SKM-1 (cell line): Measurements from ENCODE around the gene BIRC5.
A peak's percentile ranks its signal among the peaks of the same experiment; 100 is the strongest.

Experiments
- DNase-seq: peaks from one replicate; lab custom pipeline; 2025; ENCODE audit not compliant: unreplicated experiment; lab: John Stamatoyannopoulos, UW

BIRC5 gene

DNA sequence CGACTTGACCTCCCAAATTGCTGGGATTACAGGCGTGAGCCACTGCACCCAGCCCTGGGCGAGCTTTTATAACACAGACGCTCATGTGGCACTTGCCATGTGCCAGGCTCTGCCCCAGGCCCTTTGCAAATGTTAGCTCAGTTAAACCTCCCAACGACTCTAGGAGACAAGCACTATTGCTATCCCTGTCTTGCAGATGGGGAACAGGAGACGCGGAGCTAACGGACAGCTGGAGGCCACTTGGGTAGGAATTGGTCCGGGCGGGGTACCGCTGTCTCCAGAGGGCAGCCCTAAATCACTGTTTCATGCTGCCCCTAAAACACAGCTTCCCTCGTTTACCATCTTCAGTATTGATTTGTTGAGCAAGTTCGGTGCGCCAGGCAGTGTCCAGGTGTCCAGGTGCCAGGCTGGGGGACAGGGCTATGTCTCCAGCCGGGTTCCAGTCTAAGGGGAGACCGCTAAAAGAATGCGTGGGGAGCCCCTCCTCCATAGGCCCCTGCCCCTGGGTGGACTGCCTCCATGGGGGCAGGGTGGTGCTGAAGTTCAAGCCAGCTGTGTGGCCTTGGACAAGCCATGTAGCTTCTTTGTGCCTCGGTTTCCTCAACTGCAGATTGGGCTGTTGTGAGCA is 41.1 kb downstream of the BIRC5 start:
- DNase-seq, result no peak

DNA sequence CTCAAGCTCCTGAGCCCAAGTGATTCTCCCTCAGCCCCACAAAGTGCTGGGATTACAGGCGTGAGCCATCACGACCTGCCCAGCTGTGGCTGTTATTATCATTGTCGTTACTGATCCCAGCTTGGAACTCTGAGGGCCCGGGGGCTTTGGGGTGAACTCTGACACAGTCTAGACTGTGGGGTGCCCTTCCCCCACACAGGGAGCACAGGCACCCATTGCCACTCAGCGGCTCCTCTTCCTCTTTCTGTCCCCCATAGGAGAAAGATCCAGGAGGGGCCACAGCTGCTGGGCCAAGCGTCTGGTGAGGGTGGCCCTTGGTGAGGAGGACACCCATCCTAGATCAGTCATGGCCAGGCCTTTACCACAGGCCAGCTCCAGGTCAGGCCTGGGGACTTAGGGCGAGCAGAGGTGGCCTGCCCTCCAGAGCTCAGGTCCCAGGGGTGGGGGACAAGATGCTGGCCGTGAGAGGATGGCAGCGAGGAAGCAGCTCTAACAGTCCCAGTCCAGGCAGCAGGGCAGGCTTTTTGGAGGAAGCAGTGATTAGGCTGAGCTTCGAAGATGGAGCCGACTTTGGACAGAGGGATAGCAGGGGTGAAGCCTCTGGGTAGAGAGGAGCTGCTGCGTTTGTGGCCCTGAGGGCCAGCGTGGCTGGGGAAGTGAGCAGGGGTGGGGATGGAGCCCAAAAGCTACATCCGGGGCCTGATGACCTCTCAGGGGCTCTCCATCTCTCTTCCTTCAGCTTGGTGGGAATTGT is 42.1 kb downstream of the BIRC5 start:
- no peak for DNase-seq

DNA sequence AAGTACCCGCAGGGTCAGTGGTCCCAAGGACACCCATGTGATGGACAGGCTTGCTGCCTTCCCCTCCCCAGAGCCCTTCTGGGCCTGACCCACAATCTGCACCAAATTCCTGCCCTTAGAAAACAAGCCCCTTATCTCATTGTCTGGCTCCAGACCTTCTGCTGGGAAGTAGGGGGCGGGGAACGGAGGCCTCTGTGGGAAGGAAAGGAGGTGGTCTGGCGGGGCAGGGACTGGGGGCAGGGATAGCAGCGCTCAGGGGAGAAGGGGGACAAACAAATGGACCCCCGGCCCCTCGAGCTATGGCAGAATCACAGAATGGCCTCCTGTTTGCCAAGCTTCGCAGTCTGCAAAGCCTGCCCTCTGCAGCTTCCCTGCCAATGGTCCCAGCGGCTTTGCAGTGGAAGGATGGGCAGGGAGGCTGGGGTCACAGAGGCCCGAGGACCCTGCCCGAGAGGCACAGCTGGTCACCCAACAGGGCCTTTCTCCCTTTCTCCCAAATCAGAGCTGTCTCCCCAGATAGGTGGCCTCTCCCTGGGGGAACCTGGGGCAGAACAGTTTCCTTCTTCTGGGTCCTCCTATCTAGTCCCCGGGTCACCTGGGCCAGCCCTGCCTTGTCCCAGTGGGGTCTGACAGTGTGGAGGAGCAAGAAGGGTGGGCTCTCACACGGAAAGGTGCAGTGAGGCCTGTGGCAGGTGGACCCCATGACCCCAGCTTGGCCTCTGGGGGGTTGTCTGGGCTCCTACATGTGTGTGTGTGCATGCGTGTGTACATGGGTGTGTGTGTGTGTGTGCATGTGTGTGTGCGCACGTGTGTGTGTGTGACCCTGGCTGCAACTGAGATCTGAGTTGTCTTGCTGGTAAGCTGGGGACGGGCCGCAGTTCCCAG is 42.9 kb downstream of the BIRC5 start:
- no peak for DNase-seq

DNA sequence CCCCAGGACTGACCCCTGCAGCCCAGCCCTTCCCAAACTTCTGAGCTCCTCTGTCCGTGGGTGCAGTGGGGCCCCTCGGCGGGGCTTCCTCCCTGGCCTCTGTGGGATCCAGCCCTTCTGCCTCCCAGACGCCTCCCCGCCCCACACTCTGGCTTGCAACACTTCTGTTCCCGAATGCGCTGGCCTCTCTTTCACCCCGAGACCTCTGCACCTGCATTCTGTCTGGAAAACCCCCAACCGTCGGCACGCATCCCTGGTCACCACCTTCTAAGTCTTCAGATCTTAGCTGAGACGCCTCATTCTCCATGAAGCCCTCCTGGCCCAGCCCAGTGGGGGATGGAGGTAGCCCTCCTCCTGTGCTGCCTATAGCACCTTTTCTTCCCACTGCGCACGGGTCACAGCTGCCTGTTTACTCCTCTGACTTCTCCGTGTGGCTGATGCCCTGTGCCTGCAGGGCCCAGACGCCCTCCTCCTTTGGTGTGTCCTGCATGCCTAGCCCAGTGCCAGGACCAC is 43.8 kb downstream of the BIRC5 start:
- peak; percentile 19 for DNase-seq

DNA sequence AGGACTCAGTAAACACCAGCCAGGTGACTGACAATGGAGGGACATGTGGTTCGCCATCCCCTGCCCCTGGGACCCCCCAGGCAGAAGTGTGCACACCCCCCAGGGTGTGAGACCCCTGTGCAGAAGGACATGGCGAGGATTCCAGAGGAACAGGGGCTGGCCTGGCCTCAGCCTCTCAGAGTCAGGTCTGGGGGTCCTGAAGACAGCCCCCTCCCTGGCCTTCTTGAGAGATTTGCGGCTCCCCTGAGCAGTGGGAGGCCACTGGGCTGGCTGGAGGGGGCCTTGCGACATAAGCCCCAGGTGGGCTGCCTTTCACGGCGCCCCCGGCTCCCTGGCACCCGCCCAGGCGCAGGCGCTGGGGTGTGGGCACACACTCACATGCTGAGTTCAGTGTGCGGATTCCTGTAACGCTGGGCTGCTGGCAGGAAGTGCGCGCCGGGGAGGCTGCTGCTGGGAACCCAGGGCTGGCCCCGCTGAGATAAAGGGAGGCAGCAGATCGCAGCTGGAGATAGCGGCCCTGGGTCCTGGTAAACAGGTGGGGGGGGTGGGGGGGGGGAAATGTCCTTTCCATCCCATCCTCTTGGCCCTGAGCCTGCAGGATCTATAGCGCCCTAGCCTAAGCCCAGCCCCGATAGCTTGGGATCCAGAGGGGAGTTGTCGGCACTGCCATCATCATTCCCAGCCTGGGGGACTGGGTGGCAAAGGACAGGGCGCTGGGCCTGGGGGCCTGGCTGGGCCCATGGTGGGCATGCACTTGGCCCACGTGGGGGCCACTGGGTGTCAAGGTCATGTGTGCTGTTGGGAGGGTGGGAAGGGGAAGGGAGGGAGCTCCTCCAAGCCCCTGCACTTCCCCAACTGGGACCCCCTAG is 44.5 kb downstream of the BIRC5 start:
- DNase-seq, result no peak

DNA sequence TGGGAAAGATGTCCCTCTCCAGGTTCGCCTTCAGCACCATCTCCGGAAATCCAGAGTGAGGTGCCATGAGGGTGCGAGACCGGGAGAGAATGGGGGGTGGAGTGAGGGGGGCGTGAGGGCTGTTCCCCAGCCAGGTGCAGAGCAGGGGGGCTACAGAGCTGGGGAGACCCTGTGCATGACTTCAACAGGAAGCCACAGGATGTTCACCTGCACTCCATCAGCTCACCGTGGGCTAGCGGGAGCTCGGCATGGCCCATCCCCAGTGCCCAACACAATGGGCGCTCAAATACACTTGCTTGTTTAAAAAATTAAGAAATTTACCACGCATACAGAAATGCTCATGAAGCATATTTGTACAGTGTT is 45.1 kb downstream of the BIRC5 start:
- no peak for DNase-seq

DNA sequence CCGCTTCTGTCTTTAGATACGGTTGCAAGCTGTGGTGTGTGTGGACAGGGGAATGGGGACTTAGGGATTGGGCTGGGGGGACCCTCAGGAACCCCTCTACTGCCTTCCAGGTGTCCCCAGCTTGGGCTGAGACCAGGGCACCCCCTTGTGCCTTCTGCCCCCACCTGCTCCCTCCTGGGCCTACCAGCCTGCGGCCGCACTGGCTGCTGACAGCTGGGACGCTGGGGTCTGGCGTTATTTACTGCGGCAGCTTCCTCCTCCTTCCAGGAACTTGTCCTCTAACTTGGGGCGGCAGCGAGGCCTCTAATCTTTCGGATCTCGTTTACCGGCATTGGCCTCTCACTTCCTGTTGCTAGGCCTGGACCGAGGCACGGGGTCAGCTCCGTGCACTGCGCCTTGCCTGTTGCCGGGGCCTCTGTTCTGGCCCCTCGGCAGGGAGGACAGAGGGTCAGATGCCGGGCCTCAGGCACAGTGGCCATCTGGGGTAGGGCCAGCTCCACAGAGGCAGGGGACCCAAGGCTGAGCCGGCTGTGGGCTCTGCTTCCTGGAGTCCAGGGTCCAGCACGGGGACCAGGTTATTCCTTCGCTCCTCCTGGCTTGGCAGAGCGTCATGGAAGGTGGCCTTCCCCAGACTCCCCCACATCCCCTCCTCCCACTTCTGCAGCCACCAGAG is 49.1 kb downstream of the BIRC5 start:
- DNase-seq, result no peak

DNA sequence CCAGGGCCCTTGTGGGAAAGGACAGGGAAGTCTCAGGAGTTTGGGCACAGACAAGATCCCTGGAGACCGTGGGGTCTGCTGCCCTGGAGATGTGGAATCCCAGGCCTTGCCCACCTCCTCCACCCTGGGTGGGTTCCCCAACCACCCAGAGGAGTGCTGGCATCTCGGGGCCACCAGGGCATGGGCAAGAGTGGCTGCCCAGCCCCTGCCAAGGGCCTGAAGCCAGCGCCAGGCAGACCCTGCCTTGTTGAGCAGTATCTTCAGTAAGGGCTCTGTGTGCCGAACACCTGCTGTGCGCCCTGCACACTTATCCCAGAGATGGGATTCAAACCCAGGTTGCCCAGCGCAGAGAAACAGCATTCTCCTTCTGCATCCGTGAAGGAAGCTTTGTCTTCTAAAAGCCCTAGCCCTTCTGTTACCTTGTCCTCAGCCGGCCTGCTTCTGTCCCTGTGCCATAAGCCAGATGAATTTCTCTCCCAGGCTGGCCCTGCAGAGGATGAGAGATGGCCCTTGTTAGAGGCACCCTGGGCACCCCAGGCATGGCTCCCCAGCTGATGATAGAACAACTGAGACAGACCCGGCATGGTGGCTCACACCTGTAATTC is 49.8 kb downstream of the BIRC5 start:
- DNase-seq, result no peak

DNA sequence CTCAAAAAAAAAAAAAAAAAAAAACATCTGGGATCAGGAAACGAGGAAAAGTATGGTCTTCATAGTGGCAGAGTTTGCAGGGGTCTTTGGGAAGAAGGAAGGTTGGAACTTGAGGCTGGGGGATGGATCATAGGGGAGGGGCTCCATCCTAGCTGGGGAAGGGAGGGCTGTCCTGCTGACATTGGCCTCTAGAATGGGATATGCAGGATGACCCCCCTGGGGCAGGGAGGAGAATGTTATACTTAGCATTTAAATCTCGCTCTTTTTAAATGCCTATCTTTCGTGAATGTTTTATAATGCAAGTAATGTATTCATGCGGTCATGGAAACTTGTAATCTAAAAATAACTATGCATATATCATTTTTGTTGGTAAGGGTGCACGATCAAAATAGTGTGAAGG is 50.5 kb downstream of the BIRC5 start:
- DNase-seq, result no peak

DNA sequence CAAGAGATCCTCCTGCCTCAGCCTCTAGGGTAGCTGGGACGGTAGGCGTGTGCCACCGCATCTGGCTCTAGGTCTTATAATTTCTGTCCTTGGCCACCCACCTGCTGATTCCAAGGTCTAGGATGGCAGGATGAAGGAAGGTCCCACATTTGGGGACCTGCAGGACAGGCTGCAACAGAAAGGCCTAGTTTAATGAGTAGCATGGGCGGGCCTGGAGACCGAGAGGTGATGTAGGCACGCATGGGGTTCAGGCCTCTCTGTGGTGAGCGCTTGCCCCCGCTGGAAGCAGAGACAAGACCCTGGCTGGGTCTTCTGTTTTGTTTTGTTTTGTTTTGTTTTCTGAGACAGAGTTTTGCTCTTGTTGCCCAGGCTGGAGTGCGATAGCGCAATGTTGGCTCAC is 51.1 kb downstream of the BIRC5 start:
- DNase-seq, result no peak

DNA sequence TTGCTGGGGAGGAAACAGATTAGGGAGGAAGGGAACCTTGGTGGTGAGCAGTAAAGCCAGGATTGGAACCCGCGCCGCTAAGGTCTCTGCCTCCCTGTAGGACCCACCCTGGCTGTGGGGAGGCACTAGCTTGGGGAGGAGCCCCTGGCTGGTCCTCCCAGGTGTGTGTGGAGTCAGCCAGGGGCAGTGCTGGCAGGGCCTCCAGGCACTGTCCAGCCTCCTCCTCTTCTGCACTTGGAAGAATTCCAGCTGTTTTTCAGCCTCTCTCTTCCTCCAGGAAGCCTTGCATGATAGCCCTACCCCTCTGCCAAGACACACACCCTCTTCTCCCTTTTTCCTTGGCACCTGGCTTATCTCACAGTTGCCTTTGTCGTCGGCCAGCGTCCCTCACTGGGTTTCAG is 52.2 kb downstream of the BIRC5 start:
- DNase-seq, result no peak

DNA sequence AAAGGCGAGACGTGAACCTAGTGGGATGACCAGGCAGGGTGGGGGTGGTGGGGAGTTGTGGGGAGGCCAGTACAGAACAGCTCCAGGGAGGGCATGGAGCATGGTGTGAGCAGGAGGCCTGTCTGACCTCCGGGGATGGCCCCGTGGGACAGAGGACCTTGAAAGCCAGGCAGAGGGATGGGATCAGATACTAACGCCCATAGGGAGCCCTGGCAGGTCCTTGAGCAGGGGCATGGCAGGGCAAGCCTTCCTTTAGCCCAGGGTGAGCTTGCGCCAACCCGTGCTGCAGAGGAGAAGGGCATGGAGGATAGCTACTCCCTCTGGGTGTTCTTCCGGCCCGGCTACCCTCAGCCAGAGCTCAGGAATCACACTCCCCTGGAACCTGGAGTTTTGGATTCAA is 52.7 kb downstream of the BIRC5 start:
- DNase-seq, result no peak

DNA sequence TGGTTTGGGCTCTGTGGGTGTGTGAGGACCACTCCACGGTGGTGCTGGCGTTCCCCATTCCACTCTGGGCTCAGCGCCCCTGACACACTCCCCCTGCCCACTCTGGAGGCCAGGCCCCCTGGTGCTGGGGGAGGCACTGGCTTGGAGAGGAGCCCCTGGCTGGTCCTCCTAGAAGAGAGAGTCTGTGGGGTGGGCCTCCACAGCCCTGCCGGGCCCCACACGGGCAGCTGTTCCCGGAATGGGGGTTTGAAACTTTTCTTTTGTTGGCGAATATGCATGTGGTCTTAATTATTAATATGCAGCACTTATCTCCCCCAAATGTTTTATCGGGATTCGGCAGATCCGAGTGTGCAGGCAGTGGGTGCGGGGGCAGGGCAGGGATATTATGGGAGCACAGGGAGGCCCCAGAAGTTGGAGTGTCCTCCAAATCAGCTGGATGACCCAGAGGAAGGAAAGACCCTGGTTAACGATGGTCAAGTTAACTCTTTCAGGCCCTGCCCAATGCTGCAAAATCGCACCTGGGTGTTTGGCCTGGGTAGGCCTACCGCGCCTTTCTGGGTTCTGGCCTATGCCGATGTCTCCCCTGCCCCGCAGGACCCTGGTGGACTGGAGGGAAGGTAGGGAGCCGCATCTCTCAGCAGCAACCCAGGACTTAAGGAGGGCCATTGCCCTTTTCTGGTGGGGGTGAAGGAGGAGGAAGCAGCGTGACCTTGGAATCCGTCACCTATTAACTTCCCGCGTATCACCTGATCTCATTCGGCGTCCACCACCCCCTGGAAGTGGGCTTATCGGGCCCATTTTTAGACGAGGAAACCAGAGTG is 53.4 kb downstream of the BIRC5 start:
- DNase-seq, result no peak

DNA sequence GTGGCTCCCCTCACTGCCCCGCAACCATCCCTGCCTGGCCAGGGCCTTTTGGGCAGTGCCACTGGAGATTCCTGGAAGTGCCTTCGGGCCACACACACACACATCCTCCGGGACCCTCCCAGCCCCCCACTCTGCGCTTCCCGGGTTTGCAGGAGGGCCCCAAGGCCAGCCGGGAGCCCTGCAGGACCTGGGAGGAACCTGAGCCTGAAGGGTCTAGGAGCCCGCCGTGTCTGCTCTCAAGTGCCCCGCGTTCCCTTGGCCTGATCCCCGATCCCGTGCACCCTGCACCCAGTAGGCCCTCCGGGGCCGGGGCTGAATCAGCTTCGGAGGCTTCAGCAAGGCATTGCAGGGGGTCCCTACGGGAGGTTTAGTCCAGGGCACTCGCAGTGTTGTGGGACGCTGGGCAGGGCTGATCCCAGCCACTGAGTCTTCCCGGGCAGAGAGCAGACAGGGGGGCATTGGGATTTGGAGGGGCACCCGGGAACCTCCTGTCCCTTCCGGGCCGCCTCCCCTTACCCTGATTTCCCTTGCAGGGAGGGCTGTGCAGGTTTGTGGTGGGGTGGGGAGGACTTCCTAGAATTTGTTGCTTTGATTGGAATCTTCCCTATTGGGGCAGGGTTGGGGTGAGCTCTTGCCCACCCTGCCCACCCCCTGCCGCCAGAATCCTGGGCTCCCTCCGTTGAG is 54.3 kb downstream of the BIRC5 start:
- no peak for DNase-seq

DNA sequence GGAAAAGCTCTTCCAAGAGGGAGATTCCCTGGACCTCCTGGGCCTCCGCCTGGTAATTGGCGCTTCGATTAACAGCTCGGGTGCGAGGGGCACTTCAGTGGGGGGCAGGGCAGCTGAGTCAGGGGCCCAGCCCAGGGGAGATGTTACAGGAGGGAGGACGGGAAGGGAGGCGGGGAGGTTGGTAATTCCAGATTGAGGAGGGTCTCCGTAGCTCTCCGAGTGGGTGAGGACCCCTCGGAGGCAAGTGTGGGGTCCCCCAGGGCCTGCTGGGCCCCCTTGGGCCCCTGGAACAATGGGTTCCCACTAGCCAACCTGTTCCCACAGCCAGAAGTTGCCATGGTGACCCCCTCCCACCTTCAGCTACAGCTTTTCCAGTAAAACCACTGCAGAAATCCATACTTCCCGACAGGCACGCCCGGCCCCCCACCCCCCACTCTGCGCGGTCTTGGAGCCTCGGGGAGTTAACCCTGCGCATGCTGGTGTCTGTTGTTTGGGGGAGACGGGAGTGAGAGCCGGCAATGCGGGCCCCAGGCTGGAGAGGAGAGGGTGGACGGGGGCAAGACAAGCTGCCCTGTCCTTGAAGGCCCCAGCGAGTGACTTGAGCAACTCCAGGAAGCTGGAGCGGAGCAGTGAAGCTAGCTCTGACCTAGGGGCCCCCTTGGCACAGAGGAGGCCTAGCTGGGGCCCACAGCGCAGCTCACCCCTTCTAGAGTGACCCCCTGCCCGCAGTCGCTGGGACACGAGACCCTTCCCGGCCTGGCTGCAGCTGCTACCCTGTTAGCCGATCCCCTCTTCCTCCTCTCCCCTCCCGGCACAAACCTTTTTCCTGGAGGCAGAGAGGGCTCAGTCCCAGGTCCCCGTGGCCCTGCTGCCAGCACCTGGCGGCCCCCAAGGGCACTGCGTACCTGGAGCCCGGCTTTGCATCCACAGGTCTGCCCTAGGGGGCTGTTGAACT is 55.2 kb downstream of the BIRC5 start:
- DNase-seq, result no peak

DNA sequence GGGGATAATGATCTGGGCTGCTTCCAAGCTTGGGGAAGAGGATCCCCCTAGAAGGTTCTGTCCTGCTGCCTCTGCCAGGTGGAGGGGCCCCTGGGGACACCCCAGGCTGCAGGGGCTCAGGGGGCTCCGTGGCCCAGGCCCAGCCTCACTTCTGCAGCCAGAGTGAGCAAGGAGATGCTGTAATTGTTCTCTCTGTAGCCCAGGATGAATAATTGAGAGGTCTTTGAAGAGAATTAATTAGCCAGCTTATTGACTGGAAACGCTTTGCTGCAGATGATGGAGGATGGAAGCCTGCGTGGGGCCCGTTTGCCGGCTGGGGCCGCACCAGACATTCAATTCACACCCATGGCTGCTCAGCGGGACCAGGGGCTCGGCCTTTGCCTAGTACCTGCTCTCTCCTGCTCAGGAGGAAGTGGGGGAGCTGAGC is 55.9 kb downstream of the BIRC5 start:
- no peak for DNase-seq

DNA sequence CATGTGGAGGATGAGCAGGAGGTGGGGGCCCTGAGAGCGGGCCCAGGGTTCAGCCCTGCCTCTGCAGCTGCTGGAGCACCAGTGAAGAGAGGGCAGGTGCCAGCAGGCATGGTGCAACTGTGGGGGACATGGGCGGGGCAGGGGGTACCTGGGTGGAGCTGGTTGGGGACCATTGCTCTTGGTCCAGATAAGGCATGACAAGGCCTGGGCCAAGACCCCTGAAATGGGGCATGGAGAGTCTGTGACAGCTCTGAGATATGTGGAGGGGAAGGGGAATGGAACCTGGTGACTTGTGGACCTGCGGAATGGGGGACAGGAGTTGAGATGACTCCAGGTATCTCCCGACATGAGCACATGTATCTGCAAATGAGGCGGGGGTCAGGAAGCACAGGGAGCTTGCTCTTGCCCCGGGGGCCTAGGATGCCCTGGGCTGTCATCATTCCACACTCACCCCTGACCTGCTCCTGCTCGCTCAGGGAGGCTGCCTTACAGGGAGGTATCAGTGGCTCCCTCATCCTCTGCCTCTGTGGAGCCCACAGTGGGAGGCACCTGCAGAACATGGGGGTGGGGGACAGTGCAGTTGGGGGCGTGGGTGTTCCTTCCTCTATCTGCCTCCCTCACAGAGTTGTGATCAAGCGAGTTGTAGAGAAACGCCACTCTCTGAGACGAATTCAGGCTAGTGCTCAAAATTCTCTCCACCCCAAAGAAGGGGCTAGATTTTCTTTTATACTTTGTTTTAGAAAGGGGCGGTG is 57.5 kb downstream of the BIRC5 start:
- DNase-seq, result no peak
